NCI-H1694 treated with DMSO at 0.1 percent for 48 hours (cell line): ENCODE measurements around the gene BEX3.

Experiments used
- DNase-seq: peaks from one replicate; lab custom pipeline; 2025; lab: John Stamatoyannopoulos, UW

The BEX3 gene

GRCh38 chrX:103423955-103424638 lies 47.8 kb downstream of the BEX3 start:
- no peak for DNase-seq
